Subcutaneous abdominal adipose tissue (tissue), 5 donors: ENCODE measurements around the gene TCF7L2.

Source experiments
- H3K27ac ChIP-seq: one replicate; pipeline ENCODE4 v1.7.0; 2013; ENCODE audit warnings: low read depth, mild to moderate bottlenecking, inconsistent platforms, low read length, moderate library complexity
- H3K27me3 ChIP-seq, 5 donors: one replicate each; pipeline ENCODE4 v1.7.0; 2013; ENCODE audit warnings: low read length in 5 of 5, inconsistent platforms in 1 of 5; ENCODE audit not compliant: control insufficient read depth in 5 of 5, insufficient read depth in 4 of 5
- H3K36me3 ChIP-seq, 5 donors: one replicate each; pipeline ENCODE4 v1.7.0; 2013; ENCODE audit warnings: low read length in 5 of 5; ENCODE audit not compliant: control insufficient read depth in 5 of 5, insufficient read depth in 5 of 5
- H3K4me1 ChIP-seq, 5 donors: one replicate each; pipeline ENCODE4 v1.7.0; 2013; ENCODE audit warnings: low read length in 5 of 5, mild to moderate bottlenecking in 3 of 5, moderate library complexity in 1 of 5; ENCODE audit not compliant: control insufficient read depth in 5 of 5, insufficient read depth in 5 of 5
- H3K4me3 ChIP-seq, 5 donors: one replicate each; pipeline ENCODE4 v1.7.0; 2013; ENCODE audit warnings: low read length in 5 of 5, low read depth in 1 of 5
- H3K9ac ChIP-seq, 5 donors: one replicate each; pipeline ENCODE4 v1.7.0; 2013; ENCODE audit warnings: low read length in 5 of 5, mild to moderate bottlenecking in 4 of 5, moderate library complexity in 3 of 5
- H3K9me3 ChIP-seq, 5 donors: one replicate each; pipeline ENCODE4 v1.7.0; 2013; ENCODE audit warnings: low read length in 5 of 5; ENCODE audit not compliant: control insufficient read depth in 5 of 5
- donor health status: healthy.
- donor health status: healthy.
- donor health status: healthy.
- donor health status: healthy.
- donor health status: healthy.

The TCF7L2 gene

DNA sequence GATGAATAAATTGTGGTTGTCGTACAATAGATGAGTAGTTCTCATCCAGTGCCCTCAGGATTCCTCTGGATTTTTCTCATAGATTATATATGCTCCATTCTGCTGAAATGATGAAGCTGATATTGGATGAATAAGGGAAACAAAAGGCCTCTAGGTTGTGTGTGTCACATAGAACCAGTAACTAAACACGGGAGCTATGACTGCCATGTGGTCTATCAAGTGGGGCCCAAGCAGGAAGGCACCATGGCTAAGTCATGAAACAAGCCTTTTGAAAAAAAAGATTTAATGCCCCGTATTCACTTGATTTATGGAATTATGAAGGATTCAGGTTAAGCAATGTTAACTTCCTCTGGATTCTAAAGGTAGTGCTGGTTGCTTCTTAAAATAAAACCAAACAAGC, 225.1 kb downstream of the TCF7L2 start:
- H3K36me3 ChIP-seq = peaks cover 0 to 3% (median 0%) of the 10 kb centered on the region in 5 donors
- no peaks in the 10 kb centered on the region for H3K27me3 ChIP-seq
- no peak overlapping the region for H3K4me3 ChIP-seq
- H3K27ac ChIP-seq = no peak overlapping the region
- H3K4me1 ChIP-seq = peaks cover 0 to 13% (median 8%) of the 10 kb centered on the region in 5 donors
- H3K9me3 ChIP-seq = no peaks in the 10 kb centered on the region
- H3K9ac ChIP-seq = no peak overlapping the region

DNA sequence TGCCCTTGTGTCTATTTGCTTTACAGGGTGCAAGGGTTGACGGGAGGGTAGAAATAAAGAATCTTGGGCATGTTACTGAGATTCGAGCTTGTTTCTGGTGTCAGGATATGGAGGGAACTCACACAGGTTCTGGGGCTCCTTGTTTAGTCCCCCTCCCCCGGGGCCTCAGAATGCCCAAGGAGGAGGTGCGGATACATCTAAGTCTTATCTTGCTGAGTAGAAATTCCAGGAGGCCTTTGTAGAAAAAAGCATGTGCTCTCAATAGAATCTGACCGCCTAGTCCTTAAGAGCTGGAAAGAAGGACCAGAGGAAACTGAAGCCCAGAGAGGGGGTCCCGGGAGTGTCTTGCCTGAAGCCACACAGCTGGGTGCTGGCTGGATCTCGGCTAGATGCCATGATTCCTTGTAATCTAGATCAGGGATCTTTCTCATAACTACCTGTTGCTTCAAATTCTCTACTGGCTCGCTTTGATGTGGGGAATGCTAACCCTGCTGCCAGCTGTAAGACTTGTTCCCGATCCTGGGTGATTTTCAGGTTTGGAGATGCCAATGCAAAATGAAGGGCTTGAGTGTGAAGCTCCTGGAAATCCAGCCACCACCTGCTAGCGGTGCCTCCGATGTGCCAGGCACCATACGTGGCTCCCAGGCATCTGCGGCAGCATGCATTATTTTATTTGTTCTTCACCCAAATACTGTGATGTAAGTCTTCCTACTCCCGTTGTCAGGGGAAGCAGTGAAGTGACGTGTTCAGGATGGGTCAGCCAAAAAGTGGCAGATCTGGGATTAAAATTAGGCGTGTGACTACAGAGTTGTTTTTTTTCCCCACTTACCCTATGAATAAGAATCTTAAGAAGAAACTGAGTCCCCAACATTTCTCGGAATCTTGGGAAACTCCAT, 226.0 kb downstream of the TCF7L2 start:
- Histone ChIP-seq H3K9ac (no peak overlapping the region), H3K36me3 (no peaks in the 10 kb centered on the region), H3K4me3 (no peak overlapping the region), H3K4me1 (peaks cover 0 to 21% (median 16%) of the 10 kb centered on the region in 5 donors), H3K9me3 (no peaks in the 10 kb centered on the region), H3K27ac (no peak overlapping the region), H3K27me3 (no peaks in the 10 kb centered on the region)

DNA sequence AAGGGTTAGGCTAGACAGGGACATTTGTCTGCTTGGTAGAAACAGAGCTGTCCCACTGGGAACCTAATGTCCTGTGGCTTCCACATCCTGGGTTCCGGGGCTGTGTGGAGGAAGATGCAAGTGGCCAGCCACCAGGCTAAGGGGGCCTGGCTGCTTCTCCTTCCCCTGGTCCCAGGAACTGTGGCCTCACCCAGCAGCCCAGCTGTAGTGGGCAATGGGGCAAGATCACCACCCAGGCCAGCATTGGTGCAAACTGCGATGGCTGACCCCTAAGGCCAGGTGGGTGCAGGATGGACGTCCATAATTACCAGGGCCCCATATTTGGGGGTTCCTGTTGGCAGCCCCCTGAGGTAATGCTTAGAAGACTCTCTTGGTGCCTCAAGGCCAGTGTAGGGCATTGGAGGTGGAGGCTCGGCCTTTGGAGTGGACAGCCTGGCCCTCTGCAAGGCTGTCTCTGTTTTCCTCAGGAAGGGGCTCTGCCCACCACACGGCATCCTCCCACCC, 226.7 kb downstream of the TCF7L2 start:
- no peaks in the 10 kb centered on the region for H3K27me3 ChIP-seq
- no peak overlapping the region for H3K27ac ChIP-seq
- H3K4me1 ChIP-seq = peaks cover 0 to 24% (median 16%) of the 10 kb centered on the region in 5 donors
- H3K4me3 ChIP-seq = no peak overlapping the region
- H3K9me3 ChIP-seq = no peaks in the 10 kb centered on the region
- no peak overlapping the region for H3K9ac ChIP-seq
- H3K36me3 ChIP-seq = no peaks in the 10 kb centered on the region

DNA sequence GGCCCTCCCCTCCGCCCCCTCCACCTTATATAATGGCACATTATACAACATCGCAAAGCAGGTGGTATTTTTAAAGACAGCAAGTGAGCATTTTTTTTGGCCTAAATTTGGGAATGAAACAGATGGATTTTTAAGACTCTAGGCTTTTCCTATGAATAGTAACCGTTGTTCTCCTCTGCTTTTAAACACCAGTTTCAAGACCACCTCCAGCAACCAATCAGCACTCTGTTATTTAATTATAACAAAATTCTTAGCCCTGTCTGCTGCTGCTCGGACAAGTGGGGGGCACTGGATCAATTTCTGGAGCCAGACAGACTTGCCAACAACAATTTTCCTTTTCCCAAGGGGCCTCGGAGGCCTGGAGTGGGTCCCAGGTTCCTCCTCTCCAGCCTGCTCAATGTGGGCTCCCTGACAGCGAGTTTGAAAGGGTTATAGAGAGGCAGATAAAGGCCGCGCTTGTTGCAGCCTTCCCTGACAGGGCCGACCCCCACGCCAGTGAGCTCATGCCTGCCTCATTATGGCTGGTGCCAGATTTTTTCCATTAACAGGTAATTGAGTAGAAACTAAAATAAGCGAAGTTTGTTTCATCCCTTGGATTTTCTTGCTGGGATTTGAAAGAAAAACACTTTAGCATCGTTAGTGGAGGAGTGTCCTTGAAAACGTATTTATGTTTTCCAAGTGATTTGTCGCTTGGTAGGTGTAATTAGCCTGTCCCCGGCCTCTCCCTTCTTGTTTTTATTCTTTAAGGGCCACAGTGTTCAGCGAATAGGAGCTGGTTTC, 227.3 kb downstream of the TCF7L2 start:
- no peak overlapping the region for H3K4me3 ChIP-seq
- no peaks in the 10 kb centered on the region for H3K36me3 ChIP-seq
- H3K9me3 ChIP-seq = no peaks in the 10 kb centered on the region
- H3K27me3 ChIP-seq = no peaks in the 10 kb centered on the region
- peaks cover 0 to 24% (median 16%) of the 10 kb centered on the region in 5 donors for H3K4me1 ChIP-seq
- no peak overlapping the region for H3K27ac ChIP-seq
- no peak overlapping the region for H3K9ac ChIP-seq

DNA sequence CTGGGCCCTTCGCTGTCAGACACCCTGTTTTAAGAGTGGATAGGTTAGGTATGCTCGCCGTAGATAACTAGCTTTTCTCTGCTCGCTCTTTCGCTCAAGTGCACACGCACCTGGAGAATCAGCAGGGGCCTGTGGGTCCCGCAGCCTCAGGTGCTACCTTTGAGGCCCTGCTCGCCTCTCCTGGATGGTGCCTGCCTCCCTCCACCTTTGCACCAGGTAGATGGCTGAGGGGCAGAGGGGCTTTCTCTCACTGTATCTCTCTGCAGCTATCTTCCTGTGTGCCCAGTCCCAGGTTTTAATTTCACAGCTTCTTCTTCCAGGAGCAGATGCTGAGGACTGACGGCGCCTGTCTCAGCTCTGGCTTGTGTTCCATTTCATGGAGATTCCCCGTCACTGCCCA, 227.9 kb downstream of the TCF7L2 start:
- H3K4me3 ChIP-seq = no peak overlapping the region
- H3K27ac ChIP-seq = no peak overlapping the region
- H3K9me3 ChIP-seq = no peaks in the 10 kb centered on the region
- peaks cover 0 to 24% (median 16%) of the 10 kb centered on the region in 5 donors for H3K4me1 ChIP-seq
- no peaks in the 10 kb centered on the region for H3K36me3 ChIP-seq
- no peaks in the 10 kb centered on the region for H3K27me3 ChIP-seq
- H3K9ac ChIP-seq = no peak overlapping the region

DNA sequence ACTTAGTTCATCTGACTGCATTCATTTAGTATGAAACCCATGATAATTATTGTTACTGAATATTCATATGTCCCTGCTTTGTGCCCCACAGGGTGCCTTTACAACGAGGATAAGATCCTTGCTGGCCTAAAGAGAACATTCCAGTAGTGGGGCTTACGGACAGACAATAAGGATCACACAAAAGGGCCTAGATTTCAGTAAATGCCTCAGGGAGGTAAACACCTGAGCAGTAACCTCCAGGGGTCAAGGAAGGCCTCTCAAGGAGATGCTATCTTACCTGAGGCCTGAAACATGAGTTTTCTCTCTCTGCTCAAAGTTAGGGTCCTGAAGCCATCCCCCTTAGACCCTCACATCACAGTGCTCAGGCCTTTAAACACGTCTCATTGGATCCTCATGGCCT, 228.7 kb downstream of the TCF7L2 start:
- H3K27me3 ChIP-seq = no peaks in the 10 kb centered on the region
- no peak overlapping the region for H3K4me3 ChIP-seq
- no peak overlapping the region for H3K9ac ChIP-seq
- no peaks in the 10 kb centered on the region for H3K36me3 ChIP-seq
- H3K27ac ChIP-seq = no peak overlapping the region
- H3K4me1 ChIP-seq = peaks cover 0 to 24% (median 16%) of the 10 kb centered on the region in 5 donors
- no peaks in the 10 kb centered on the region for H3K9me3 ChIP-seq

DNA sequence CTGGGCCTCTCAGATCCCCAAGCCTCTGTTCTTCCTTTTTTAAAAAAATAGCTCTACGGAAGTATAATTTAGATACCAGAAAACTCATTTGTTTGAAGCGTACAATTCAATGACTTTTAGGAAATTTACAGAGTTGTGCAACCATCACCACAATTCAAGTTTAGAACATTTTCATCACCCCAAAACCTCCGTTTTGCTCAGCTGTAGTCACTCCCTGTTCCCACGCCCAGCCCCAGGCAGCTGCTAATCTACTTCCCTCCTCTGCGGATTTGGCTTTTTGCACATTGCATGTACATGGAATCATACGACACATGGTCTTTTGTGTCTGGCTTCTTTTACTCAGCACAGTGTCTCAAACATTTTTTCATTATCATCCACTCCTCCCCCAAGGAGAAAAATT, 229.2 kb downstream of the TCF7L2 start:
- H3K9me3 ChIP-seq = no peaks in the 10 kb centered on the region
- H3K27ac ChIP-seq = no peak overlapping the region
- H3K27me3 ChIP-seq = no peaks in the 10 kb centered on the region
- H3K9ac ChIP-seq = no peak overlapping the region
- peaks cover 0 to 24% (median 16%) of the 10 kb centered on the region in 5 donors for H3K4me1 ChIP-seq
- no peaks in the 10 kb centered on the region for H3K36me3 ChIP-seq
- H3K4me3 ChIP-seq = no peak overlapping the region

DNA sequence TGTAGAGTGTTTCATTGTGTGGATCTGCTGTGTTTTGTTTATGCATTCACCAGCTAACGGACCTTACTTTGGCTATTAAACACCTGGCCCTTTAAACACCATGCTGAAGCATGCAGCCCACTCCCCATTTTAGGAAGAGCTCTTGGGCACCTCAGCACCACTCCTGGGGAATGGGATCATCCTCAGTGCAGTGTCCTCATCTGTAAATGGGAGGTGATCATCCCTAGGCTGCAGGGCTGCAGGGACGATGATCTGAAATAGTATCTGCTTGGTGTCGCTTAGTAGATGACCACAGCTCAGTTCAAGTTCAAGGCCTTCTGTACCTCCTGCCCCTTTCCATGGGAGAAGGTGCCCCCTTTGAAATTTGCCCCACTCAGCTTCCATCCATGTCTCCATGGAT, 229.9 kb downstream of the TCF7L2 start:
- H3K27ac ChIP-seq = no peak overlapping the region
- H3K4me3 ChIP-seq = no peak overlapping the region
- peaks cover 0 to 24% (median 16%) of the 10 kb centered on the region in 5 donors for H3K4me1 ChIP-seq
- H3K9ac ChIP-seq = no peak overlapping the region
- H3K9me3 ChIP-seq = no peaks in the 10 kb centered on the region
- no peaks in the 10 kb centered on the region for H3K36me3 ChIP-seq
- no peaks in the 10 kb centered on the region for H3K27me3 ChIP-seq

DNA sequence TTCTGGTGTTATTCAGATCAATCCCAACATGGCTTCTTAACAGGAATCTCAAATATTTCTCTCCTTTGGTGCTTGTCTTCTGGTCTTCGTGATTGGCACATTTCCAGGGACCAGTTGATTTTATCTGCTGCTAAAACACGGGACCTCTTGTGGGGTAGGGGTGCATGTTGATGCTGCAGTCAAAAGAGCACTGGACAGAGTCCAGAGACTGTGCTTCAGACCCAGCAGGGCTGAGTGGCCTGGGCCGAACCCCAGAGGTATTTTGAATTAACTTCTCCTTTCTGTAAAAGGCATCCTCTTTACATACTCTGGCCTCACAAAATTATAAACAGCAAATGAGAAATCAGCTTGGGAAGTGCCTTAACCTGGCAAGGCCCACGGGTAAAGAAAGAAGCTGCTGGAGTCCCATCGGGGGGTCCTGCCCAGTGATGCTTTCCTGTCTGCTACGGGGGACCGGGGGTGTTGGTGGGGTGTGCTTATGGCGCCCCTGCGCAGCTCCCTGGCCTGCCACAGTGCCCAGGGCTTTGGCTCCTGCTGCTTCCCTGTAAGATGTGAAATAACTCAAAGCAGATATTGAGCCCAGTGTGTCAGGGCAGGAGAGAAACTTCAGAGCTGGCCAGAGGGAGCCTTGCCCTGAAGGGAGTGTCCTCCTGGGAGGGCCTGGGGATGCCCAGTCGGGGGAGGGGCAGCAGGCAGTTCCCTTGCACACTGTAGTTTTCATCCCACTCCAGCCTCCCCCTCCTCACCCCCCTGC, 230.5 kb downstream of the TCF7L2 start:
- peak overlapping the region in 1 of 5 donors; percentile 15 for H3K9ac ChIP-seq
- H3K27me3 ChIP-seq = no peaks in the 10 kb centered on the region
- H3K4me1 ChIP-seq = peaks cover 0 to 24% (median 16%) of the 10 kb centered on the region in 5 donors
- H3K4me3 ChIP-seq = no peak overlapping the region
- no peaks in the 10 kb centered on the region for H3K9me3 ChIP-seq
- H3K27ac ChIP-seq = no peak overlapping the region
- H3K36me3 ChIP-seq = no peaks in the 10 kb centered on the region
